HCT116 (cell line): Measurements from ENCODE around the gene CRISPLD2. TPM values are rescaled to one million over a fixed set of nuclear protein-coding genes. Genes with fewer than 3 reads are reported as not detected.

Source experiments
- ATAC-seq: fragments of 200-7000 bp; cut with Tn5 transposase; 2 replicates; pipeline ENCODE4 v1.9.1; 2020; ENCODE audit warnings: mild to moderate bottlenecking, moderate library complexity
- BruUV-seq: library from RNA; stranded (reverse); fragments of 400-500 nt; replicated peaks from 2 replicates; lab custom pipeline; 2021; lab: Mats Ljungman, UMichigan
- CTCF ChIA-PET: fragments of 300-600 bp; sonication (Branson Sonifier 250); formaldehyde crosslinking; loops from one replicate; lab custom pipeline; 2021; ENCODE audit warnings: antibody characterized with exemption; lab: Charles Lee
- POLR2A ChIA-PET: fragments of 300-600, 350-600 bp; sonication (Branson Sonifier 250); formaldehyde crosslinking; loops from one replicate; lab custom pipeline; 2021; ENCODE audit warnings: antibody characterized with exemption; lab: Charles Lee
- RAD21 ChIA-PET, 2 experiments: fragments of 300-600 bp; sonication (Branson Sonifier 250); formaldehyde crosslinking; loops; one replicate each; lab custom pipeline; 2023; ENCODE audit warnings: low total read pairs in 2 of 2; ENCODE audit not compliant: uncharacterized antibody in 2 of 2, unreplicated experiment in 2 of 2, low non-redundant PET in 1 of 2; lab: Charles Lee
- DNase-seq: peaks from one replicate; pipeline ENCODE4 v3.0.0-alpha.2; 2010; ENCODE audit warnings: low read depth, low spot score
- H2AFZ ChIP-seq: fragments of 200-600 bp; shearing (Covaris generic), sonication (generic); 2 replicates; pipeline ENCODE4 v1.6.1; 2017; ENCODE audit warnings: low read depth, mixed run types, mixed read lengths, antibody characterized with exemption, low read length; ENCODE audit not compliant: poor library complexity, severe bottlenecking
- H3K27ac ChIP-seq: 2 replicates; pipeline ENCODE4 v1.5.1; 2012; ENCODE audit warnings: low read depth, low read length
- H3K27me3 ChIP-seq: fragments of 200-600 bp; sonication (generic); 2 replicates; pipeline ENCODE4 v1.6.1; 2016; ENCODE audit warnings: mixed run types, low read length, mixed read lengths; ENCODE audit not compliant: insufficient read depth
- H3K36me3 ChIP-seq, 2 experiments: fragments of 200-500 bp in 1 of 2; fragments of 200-600 bp in 1 of 2; sonication (Bioruptor generic) in 1 of 2; sonication (generic) in 1 of 2; 2 replicates each; pipeline versions ENCODE4 v1.5.1 to v1.6.1; 2014 to 2016; ENCODE audit warnings: low read length in 2 of 2, inconsistent platforms in 1 of 2, mixed read lengths in 1 of 2, mixed run types in 1 of 2; ENCODE audit not compliant: insufficient read depth in 2 of 2, control insufficient read depth in 1 of 2
- H3K4me1 ChIP-seq, 2 experiments: fragments of 200-600 bp in 1 of 2; sonication (generic) in 1 of 2; 2 replicates each; pipeline versions ENCODE4 v1.5.1 to v1.6.1; 2012 to 2017; ENCODE audit warnings: low read length in 2 of 2, inconsistent platforms in 1 of 2, mild to moderate bottlenecking in 1 of 2, mixed read lengths in 1 of 2, mixed run types in 1 of 2, moderate library complexity in 1 of 2; ENCODE audit not compliant: insufficient read depth in 2 of 2, control insufficient read depth in 1 of 2
- H3K4me2 ChIP-seq: fragments of 200-600 bp; sonication (generic); 2 replicates; pipeline ENCODE4 v1.6.1; 2017; ENCODE audit warnings: mixed run types, low read length, mixed read lengths
- H3K4me3 ChIP-seq, 2 experiments: fragments of 200-600 bp in 1 of 2; sonication (generic) in 1 of 2; replicated peaks in 1 of 2; 2 replicates each; pipeline ENCODE4 v1.5.1; 2011 to 2016; ENCODE audit warnings: low read length in 2 of 2, control low read depth in 1 of 2, low read depth in 1 of 2, mild to moderate bottlenecking in 1 of 2, mixed read lengths in 1 of 2, mixed run types in 1 of 2
- H3K79me2 ChIP-seq: fragments of 200-600 bp; sonication (generic); 2 replicates; pipeline ENCODE4 v1.6.1; 2017; ENCODE audit warnings: mild to moderate bottlenecking, mixed run types, low read length, moderate library complexity, mixed read lengths; ENCODE audit not compliant: insufficient read depth
- H3K9ac ChIP-seq: fragments of 200-600 bp; sonication (generic); 2 replicates; pipeline ENCODE4 v1.6.1; 2016; ENCODE audit warnings: low read length, mixed read lengths
- H3K9me2 ChIP-seq: fragments of 200-600 bp; sonication (generic), shearing (Covaris generic); 2 replicates; pipeline ENCODE4 v1.6.1; 2017; ENCODE audit warnings: mixed run types, mild to moderate bottlenecking, moderate library complexity; ENCODE audit not compliant: insufficient read depth
- H3K9me3 ChIP-seq, 2 experiments: fragments of 200-500 bp in 1 of 2; fragments of 200-600 bp in 1 of 2; sonication (Bioruptor generic) in 1 of 2; sonication (generic) in 1 of 2; 2 replicates each; pipeline ENCODE4 v1.6.1; 2014 to 2017; ENCODE audit warnings: low read length in 2 of 2, mixed read lengths in 2 of 2, inconsistent platforms in 1 of 2, low read depth in 1 of 2, mild to moderate bottlenecking in 1 of 2, mixed run types in 1 of 2, moderate library complexity in 1 of 2; ENCODE audit not compliant: control insufficient read depth in 1 of 2, insufficient read depth in 1 of 2
- H4K20me1 ChIP-seq: fragments of 200-600 bp; sonication (generic), shearing (Covaris generic); 2 replicates; pipeline ENCODE4 v1.6.1; 2017; ENCODE audit warnings: mixed run types, mild to moderate bottlenecking, moderate library complexity; ENCODE audit not compliant: insufficient read depth
- CTCF ChIP-seq, 3 experiments: fragments of 200-600 bp in 1 of 3; sonication (generic) in 1 of 3; IDR thresholded peaks in 2 of 3; conservative IDR thresholded peaks in 1 of 3; 2 replicates each; pipeline ENCODE4 v1.5.1; 2012 to 2017; ENCODE audit warnings: low read depth in 2 of 3, low read length in 2 of 3, antibody characterized with exemption in 1 of 3, borderline replicate concordance in 1 of 3, control low read depth in 1 of 3, mild to moderate bottlenecking in 1 of 3, mixed read lengths in 1 of 3, mixed run types in 1 of 3, moderate library complexity in 1 of 3; ENCODE audit not compliant: insufficient read depth in 1 of 3
- EGR1 ChIP-seq: IDR thresholded peaks from 2 replicates; pipeline ENCODE4 v1.6.1; 2012; ENCODE audit warnings: low read depth
- RAD21 ChIP-seq: IDR thresholded peaks from 2 replicates; pipeline ENCODE4 v1.6.1; 2012; ENCODE audit warnings: low read depth, mild to moderate bottlenecking
- YY1 ChIP-seq: IDR thresholded peaks from 2 replicates; pipeline ENCODE4 v1.6.1; 2011; ENCODE audit warnings: low read length, low read depth, moderate library complexity, mild to moderate bottlenecking; ENCODE audit not compliant: insufficient replicate concordance; ENCODE audit errors: extremely low read depth
- ZBTB33 ChIP-seq: IDR thresholded peaks from 2 replicates; pipeline ENCODE4 v1.6.1; 2011; ENCODE audit warnings: mild to moderate bottlenecking, low read length, moderate library complexity; ENCODE audit not compliant: insufficient replicate concordance; ENCODE audit errors: extremely low read depth
- ZFX ChIP-seq: fragments of 450-650 bp; IDR thresholded peaks from 2 replicates; pipeline ENCODE4 v1.6.1; 2017
- intact Hi-C: fragments of 100-400 bp; cut with micrococcal nuclease; formaldehyde crosslinking; loops from 2 replicates; pipeline ENCODE4 v1.10.0; 2022
- total RNA-seq: library from RNA; stranded (reverse); gene quantifications from one replicate; pipeline ENCODE4 v1.2.1, GENCODE V29; 2021; ENCODE audit not compliant: unreplicated experiment

CRISPLD2 gene
- total RNA-seq, 1 experiment from 2014 or later: 4.6 TPM

GRCh38 chr16:84952335-84953189 is 132.8 kb downstream of the CRISPLD2 start:
- Histone ChIP-seq H3K9me3 (no peaks in the 10 kb centered on the region), H2AFZ (no peak overlapping the region), H3K4me2 (peak overlapping the region; percentile 44), H3K36me3 (no peaks in the 10 kb centered on the region), H3K27me3 (no peaks in the 10 kb centered on the region), H3K4me3 (no peak overlapping the region), H3K27ac (no peak overlapping the region), H4K20me1 (no peaks in the 10 kb centered on the region), H3K9ac (no peak overlapping the region), H3K79me2 (no peaks in the 10 kb centered on the region), H3K9me2 (no peaks in the 10 kb centered on the region), H3K4me1 (peaks cover 0 to 3% of the 10 kb centered on the region in 2 experiments; a peak in 1 of 4 replicates)
- POLR2A ChIA-PET: interaction anchor here (0.7 to 2.1 kb wide), 3 partner anchors 133 to 199 kb away, joined by 3 to 6 read pairs (median 3); partner anchors contain the start of gene CRISPLD2
- RAD21 ChIA-PET: interaction anchor here (0.6 to 2.1 kb wide), 5 partner anchors 27 to 330 kb away, joined by 3 to 7 read pairs (median 4); no protein-coding TSS in a partner anchor
- CTCF ChIA-PET: interaction anchor here (1.0 to 5.7 kb wide), 21 partner anchors 10 to 446 kb away, joined by 3 to 65 read pairs (median 6); no protein-coding TSS in a partner anchor
- ATAC-seq: peak; percentile 94
- no TSS peak for BruUV-seq
- DNase-seq: peak; percentile 76
- TF ChIP-seq ZFX (peak; percentile 7; the same call in 1 of the 2 replicates), YY1 (peak; percentile 59), RAD21 (peak; percentile 87), ZBTB33 (no peak), EGR1 (no peak), CTCF (IDR thresholded peaks at IDR 0.05 in 2 of 3, conservative IDR thresholded peaks at IDR 0.05 in 1 of 3; ENCODE audit: borderline replicate concordance in 1 of 3, insufficient read depth in 1 of 3, low read depth in 2 of 3, low read length in 2 of 3) (peak; percentile 93 to 96 (median 95))
- intact Hi-C loops: loop anchor here (1.0 kb wide), 2 partner anchors 27 to 198 kb away; no protein-coding TSS in a partner anchor
